LHCN-M2 (cell line): ENCODE measurements around the gene FTSJ3. TPM values are rescaled to one million over a fixed set of nuclear protein-coding genes. Genes with fewer than 3 reads are reported as not detected.
"Not testable (repeated sequence)": the region's sequence is repeated elsewhere in the genome, so short reads cannot be mapped to it uniquely, and the experiment has no call there.

Experiments used
- DNase-seq: peaks from one replicate; pipeline ENCODE4 v3.0.0-alpha.2; 2012; ENCODE audit warnings: low read depth
- total RNA-seq: library from RNA; depleted of rRNA; stranded (reverse); fragments of >200 nt; gene quantifications from 2 replicates; pipeline ENCODE4 v1.2.3, GENCODE V29; 2014

The FTSJ3 gene
- total RNA-seq, 1 experiment from 2014 or later = 44.3 TPM

GRCh38 chr17:63830904-63831491, 3.5 kb upstream of the FTSJ3 start:
- DNase-seq = no peak

GRCh38 chr17:63830278-63830677, 2.8 kb upstream of the FTSJ3 start:
- DNase-seq = no peak

- DNase-seq = no peak
These were observed 1.5 kb upstream of the FTSJ3 start for GRCh38 chr17:63828936-63829335.

GRCh38 chr17:63827801-63828221, 348 bp upstream of the FTSJ3 start:
- DNase-seq = no peak

GRCh38 chr17:63826468-63827001, 928 bp downstream of the FTSJ3 start:
- peak; percentile 15 for DNase-seq

- DNase-seq = no peak
These were observed 3.1 kb downstream of the FTSJ3 start for GRCh38 chr17:63824362-63824761.

- DNase-seq = no peak
These were observed 3.7 kb downstream of the FTSJ3 start for GRCh38 chr17:63823659-63824331.

- DNase-seq = no peak
These were observed 4.9 kb downstream of the FTSJ3 start for GRCh38 chr17:63822537-63822936.

GRCh38 chr17:63821804-63822203, 5.7 kb downstream of the FTSJ3 start:
- DNase-seq = no peak

GRCh38 chr17:63820963-63821561, 6.4 kb downstream of the FTSJ3 start:
- no peak for DNase-seq

GRCh38 chr17:63819585-63820537, 7.6 kb downstream of the FTSJ3 start:
- DNase-seq = no peak

GRCh38 chr17:63819131-63819530, 8.3 kb downstream of the FTSJ3 start:
- no peak for DNase-seq

- DNase-seq = no peak
These were observed 9.6 kb downstream of the FTSJ3 start for GRCh38 chr17:63817736-63818385.

- no peak for DNase-seq
These were observed 10.8 kb downstream of the FTSJ3 start for GRCh38 chr17:63816669-63817068.

- DNase-seq = no peak
These were observed 11.3 kb downstream of the FTSJ3 start for GRCh38 chr17:63816123-63816522.

- no peak for DNase-seq
These were observed 17.5 kb downstream of the FTSJ3 start for GRCh38 chr17:63809970-63810369.

- no peak for DNase-seq
These were observed 21.9 kb downstream of the FTSJ3 start for GRCh38 chr17:63805591-63805990.

- no peak for DNase-seq
These were observed 23.1 kb downstream of the FTSJ3 start for GRCh38 chr17:63804328-63804727.

GRCh38 chr17:63800783-63801182, 26.7 kb downstream of the FTSJ3 start:
- no peak for DNase-seq

- no peak for DNase-seq
These were observed 28.8 kb downstream of the FTSJ3 start for GRCh38 chr17:63798572-63799106.

GRCh38 chr17:63796375-63796774, 31.1 kb downstream of the FTSJ3 start:
- not testable (repeated sequence) for DNase-seq
